ENCODE data around the gene KIF18B. TPM values are rescaled to one million over a fixed set of nuclear protein-coding genes. Genes with fewer than 3 reads are reported as not detected.
A peak's percentile ranks its signal among the peaks of the same experiment; 100 is the strongest.

KIF18B gene
- total and polyA plus RNA-seq, 2 of the 13 experiments (the other 11 are each of a cell fraction or from before 2014, with no cell fraction given): 15.2 to 15.3 TPM

DNA sequence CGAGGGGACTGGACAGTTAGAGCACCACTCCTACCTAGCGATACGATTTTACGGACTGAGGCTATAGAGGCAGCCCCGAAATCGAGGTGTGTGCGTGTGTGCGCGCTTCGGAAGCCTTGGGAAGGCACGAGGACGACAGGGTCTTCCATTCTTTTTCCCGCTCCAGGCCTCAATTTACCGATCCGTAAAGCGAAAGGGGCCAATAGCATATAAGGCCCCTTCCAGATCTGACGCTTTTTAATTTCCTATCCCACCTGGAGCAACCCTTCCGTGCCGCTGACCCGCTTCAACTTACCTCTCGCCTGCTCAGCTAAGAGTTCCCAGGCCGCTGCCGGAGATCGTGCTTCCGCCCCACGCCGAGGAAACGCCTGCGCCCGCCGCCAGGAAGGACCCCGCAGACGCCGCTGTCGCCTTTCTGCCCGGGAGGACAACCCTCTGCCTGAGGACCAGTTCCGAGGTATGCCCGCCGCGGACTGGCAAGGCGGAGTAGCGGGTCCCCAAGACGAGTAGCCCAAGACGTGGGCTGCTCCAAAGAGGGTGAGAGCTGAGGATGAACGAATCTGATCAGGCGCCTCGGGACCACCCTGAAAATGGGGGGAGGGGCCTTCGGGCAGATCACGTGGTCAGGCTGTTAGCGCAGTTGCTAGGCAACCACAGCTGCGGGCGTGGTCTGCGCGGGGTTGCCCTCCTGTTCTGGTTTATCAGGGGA, 48.3 kb downstream of the KIF18B start, which contains the start of gene EFTUD2 (continued):
- TF ChIP-seq ZNF34 (CRISPR knock-in tag; IDR thresholded peaks at IDR 0.05; ENCODE audit: borderline replicate concordance): peak; percentile 90; the same call in 1 of the 2 replicates
- TF ChIP-seq ZNF432 (CRISPR knock-in tag; IDR thresholded peaks at IDR 0.05; ENCODE audit: borderline replicate concordance): no peak
- peak; percentile 82 for TF ChIP-seq AGO1 (IDR thresholded peaks at IDR 0.05; ENCODE audit: low read depth, low read length, poor library complexity, severe bottlenecking)
- peak; percentile 99 for TF ChIP-seq FOXK1 (CRISPR knock-in tag; IDR thresholded peaks at IDR 0.05; ENCODE audit: borderline replicate concordance, low read depth)
- TF ChIP-seq, protein P1, sequence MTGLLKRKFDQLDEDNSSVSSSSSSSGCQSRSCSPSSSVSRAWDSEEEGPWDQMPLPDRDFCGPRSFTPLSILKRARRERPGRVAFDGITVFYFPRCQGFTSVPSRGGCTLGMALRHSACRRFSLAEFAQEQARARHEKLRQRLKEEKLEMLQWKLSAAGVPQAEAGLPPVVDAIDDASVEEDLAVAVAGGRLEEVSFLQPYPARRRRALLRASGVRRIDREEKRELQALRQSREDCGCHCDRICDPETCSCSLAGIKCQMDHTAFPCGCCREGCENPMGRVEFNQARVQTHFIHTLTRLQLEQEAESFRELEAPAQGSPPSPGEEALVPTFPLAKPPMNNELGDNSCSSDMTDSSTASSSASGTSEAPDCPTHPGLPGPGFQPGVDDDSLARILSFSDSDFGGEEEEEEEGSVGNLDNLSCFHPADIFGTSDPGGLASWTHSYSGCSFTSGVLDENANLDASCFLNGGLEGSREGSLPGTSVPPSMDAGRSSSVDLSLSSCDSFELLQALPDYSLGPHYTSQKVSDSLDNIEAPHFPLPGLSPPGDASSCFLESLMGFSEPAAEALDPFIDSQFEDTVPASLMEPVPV (CRISPR knock-in tag; IDR thresholded peaks at IDR 0.05): peak; percentile 98
- TF ChIP-seq KMT2A (CRISPR knock-in tag; IDR thresholded peaks at IDR 0.05): peak; percentile 100
- TF ChIP-seq GZF1 (CRISPR knock-in tag; IDR thresholded peaks at IDR 0.05): no peak
- TF ChIP-seq, protein P2, sequence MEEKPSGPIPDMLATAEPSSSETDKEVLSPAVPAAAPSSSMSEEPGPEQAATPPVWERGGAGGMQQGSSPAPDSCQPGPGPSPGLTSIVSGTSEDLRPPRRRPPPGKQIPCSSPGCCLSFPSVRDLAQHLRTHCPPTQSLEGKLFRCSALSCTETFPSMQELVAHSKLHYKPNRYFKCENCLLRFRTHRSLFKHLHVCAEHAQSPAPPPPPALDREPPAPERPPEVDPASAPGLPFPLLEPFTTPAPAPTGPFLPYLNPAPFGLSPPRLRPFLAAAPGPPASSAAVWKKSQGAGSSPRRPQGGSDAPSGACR (CRISPR knock-in tag; IDR thresholded peaks at IDR 0.05): peak; percentile 93; the same call in 1 of the 2 replicates
- TF ChIP-seq GFI1 (CRISPR knock-in tag; IDR thresholded peaks at IDR 0.05; ENCODE audit: borderline replicate concordance): peak; percentile 72; the same call in 1 of the 2 replicates
- TF ChIP-seq ZNF678 (CRISPR knock-in tag; IDR thresholded peaks at IDR 0.05): peak; percentile 72; the same call in 1 of the 2 replicates
- TF ChIP-seq ELF4 (CRISPR knock-in tag; IDR thresholded peaks at IDR 0.05; ENCODE audit: borderline replicate concordance): peak; percentile 94; the same call in 1 of the 2 replicates
- no peak for TF ChIP-seq ZC3H4 (CRISPR knock-in tag; IDR thresholded peaks at IDR 0.05; ENCODE audit: borderline replicate concordance)
- TF ChIP-seq FOSL1 (CRISPR knock-in tag; IDR thresholded peaks at IDR 0.05; ENCODE audit: borderline replicate concordance): 0 out of 2 replicates have a peak, but pooled peaks have one; percentile 12
- peak; percentile 35; the same call in 1 of the 2 replicates for TF ChIP-seq ZFP36L1 (CRISPR knock-in tag; IDR thresholded peaks at IDR 0.05)
- peak; percentile 7; the same call in 1 of the 2 replicates for TF ChIP-seq MAFF (IDR thresholded peaks at IDR 0.05; ENCODE audit: low read depth, low read length)
- 0 out of 2 replicates have a peak, but pooled peaks have one; percentile 16 for TF ChIP-seq ZNF251 (CRISPR knock-in tag; IDR thresholded peaks at IDR 0.05)
- 0 out of 2 replicates have a peak, but pooled peaks have one; percentile 65 for TF ChIP-seq ZBTB1 (CRISPR knock-in tag; IDR thresholded peaks at IDR 0.05; ENCODE audit: borderline replicate concordance)
- TF ChIP-seq, protein P3, sequence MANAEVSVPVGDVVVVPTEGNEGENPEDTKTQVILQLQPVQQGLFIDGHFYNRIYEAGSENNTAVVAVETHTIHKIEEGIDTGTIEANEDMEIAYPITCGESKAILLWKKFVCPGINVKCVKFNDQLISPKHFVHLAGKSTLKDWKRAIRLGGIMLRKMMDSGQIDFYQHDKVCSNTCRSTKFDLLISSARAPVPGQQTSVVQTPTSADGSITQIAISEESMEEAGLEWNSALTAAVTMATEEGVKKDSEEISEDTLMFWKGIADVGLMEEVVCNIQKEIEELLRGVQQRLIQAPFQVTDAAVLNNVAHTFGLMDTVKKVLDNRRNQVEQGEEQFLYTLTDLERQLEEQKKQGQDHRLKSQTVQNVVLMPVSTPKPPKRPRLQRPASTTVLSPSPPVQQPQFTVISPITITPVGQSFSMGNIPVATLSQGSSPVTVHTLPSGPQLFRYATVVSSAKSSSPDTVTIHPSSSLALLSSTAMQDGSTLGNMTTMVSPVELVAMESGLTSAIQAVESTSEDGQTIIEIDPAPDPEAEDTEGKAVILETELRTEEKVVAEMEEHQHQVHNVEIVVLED (CRISPR knock-in tag; IDR thresholded peaks at IDR 0.05; ENCODE audit: borderline replicate concordance): peak; percentile 98
- TF ChIP-seq, protein P4, sequence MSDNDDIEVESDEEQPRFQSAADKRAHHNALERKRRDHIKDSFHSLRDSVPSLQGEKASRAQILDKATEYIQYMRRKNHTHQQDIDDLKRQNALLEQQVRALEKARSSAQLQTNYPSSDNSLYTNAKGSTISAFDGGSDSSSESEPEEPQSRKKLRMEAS (IDR thresholded peaks at IDR 0.05): peak; percentile 98
- no peak for TF ChIP-seq ZBTB42 (CRISPR knock-in tag; IDR thresholded peaks at IDR 0.05)
- peak; percentile 99 for TF ChIP-seq ELF1 (CRISPR knock-in tag; IDR thresholded peaks at IDR 0.05)
- TF ChIP-seq ZNF614 (CRISPR knock-in tag; IDR thresholded peaks at IDR 0.05; ENCODE audit: borderline replicate concordance): peak; percentile 97
- TF ChIP-seq NCOA5 (CRISPR knock-in tag; IDR thresholded peaks at IDR 0.05): no peak
- peak; percentile 95 for TF ChIP-seq ARID2 (CRISPR knock-in tag; IDR thresholded peaks at IDR 0.05; ENCODE audit: borderline replicate concordance)
- 0 out of 2 replicates have a peak, but pooled peaks have one; percentile 43 for TF ChIP-seq ZNF776 (CRISPR knock-in tag; IDR thresholded peaks at IDR 0.05)
- peak; percentile 79; the same call in 1 of the 2 replicates for TF ChIP-seq ZNF790 (CRISPR knock-in tag; IDR thresholded peaks at IDR 0.05; ENCODE audit: borderline replicate concordance)
